AG08396 (cell line): ENCODE data around the gene FHL3.
"Not testable (repeated sequence)": the region's sequence is repeated elsewhere in the genome, so short reads cannot be mapped to it uniquely, and the experiment has no call there.

Experiments used
- DNase-seq: peaks from one replicate; pipeline ENCODE4 v3.0.0; 2012; ENCODE audit warnings: low spot score, mixed read lengths

The FHL3 gene

DNA sequence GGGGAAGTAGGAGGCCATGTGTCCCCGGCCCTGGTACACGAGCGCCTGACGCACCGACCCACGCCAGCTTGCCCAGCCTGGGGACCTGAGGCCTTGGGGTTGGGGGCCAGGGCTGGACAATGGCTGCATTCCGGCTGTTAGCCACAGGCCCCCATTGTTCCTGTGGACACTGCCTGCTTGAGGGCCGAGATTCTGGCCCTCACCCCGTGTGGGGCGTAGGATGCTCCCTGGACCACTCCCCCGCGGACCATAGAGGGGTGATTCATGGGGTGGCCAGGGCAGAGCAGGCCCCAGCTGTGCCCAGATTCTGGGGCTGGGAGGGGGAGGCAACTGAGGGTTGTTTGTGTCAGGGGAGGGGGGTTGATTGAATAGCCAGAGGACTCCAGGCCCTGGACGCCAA lies 29.6 kb upstream of the FHL3 start:
- DNase-seq, result no peak

DNA sequence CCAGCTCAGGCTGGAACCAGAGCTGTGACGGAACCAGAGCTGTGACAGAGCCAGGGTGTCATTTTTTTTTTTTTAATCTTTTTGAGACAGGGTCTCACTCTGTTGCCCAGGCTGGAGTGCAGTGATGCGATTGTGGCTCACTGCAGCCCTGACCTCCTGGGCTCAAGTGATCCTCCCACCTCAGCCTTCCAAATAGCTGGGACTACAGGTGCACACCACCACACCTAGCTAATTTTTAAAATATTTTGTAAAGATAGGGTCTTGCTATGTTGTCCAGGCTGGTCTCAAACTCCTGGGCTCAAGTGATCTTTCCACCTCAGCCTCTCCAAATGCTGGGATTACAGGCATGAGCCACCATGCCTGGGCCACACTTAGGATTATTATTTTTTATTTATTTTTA lies 27.7 kb upstream of the FHL3 start:
- DNase-seq, result not testable (repeated sequence)

- DNase-seq, result no peak
These were observed 26.2 kb upstream of the FHL3 start for GRCh38 chr1:38031513-38031866.

GRCh38 chr1:38030596-38031512 lies 25.5 kb upstream of the FHL3 start:
- DNase-seq, result no peak

DNA sequence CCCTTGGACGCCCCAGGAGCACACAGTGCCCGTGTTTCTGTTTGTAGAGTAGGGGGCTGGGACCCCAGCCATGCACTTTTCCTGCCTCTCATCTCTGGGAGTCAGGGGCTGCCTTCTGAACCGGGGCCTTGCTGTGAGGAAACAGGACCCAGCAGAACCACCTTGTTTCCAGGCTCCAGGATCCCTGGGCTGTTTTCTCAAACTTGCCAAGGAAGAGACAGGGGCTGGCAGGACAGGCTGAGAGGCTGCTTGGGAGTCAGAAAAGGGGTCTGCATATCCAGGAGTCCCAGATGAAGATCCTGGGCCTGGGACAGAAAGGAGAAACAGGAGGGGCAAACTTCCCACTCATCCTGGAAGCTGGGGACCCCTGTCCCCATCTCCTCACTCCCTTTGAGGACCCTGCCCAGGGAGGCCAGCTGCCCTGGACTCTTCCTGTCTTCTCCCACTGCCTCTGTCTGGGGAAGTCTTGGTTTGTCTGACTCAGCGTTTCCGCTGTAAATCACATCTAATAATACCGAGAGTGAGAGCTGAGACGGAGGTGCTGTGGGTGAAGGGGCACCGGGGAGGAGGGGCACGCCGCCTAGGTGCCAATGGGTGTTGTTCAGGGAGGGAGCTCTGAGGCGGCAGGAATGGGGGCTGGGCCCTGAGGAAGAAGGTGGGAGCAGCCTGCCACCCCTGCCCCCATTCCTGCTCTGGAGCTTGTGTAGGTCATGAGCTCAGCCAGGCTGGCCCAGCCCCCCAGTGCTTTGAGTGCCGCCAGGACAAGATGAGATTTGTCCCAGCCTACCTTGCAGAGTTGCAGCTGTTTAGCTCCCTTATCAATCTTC lies 24.6 kb upstream of the FHL3 start:
- DNase-seq, result peak; percentile 69

- no peak for DNase-seq
These were observed 23.9 kb upstream of the FHL3 start for GRCh38 chr1:38029081-38029681.

- DNase-seq, result no peak
These were observed 23.4 kb upstream of the FHL3 start for GRCh38 chr1:38028671-38029070.

DNA sequence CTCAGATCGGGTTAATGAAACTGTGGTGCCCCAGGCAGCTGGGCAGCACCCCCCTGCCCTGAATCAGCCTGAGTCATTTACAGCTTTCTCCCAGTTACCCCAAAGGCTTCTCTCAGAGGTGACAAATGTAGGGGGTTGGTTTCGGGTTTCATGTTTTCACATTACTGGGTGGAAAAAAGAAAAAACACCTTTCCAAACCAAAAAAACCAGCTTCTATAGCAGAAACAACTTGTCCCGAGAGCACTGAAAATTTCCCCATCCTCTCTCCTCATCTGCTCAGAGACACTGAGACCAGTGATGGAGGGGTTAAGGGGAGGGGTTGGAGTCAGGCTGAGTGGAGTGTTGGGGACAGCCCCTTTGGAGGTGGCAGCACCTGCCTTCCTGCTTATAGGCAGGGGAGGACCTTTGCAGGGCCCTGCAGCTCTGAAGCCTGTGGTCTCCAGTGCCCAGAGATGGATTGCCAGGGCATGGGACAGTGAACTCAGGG lies 22.8 kb upstream of the FHL3 start:
- DNase-seq, result no peak

- DNase-seq, result no peak
These were observed 22.1 kb upstream of the FHL3 start for GRCh38 chr1:38027201-38028104.

GRCh38 chr1:38026592-38027200 lies 21.4 kb upstream of the FHL3 start:
- peak; percentile 71 for DNase-seq

GRCh38 chr1:38025664-38026063 lies 20.4 kb upstream of the FHL3 start:
- no peak for DNase-seq

- DNase-seq, result no peak
These were observed 19.9 kb upstream of the FHL3 start for GRCh38 chr1:38025233-38025632.

- DNase-seq, result no peak
These were observed 17.5 kb upstream of the FHL3 start for GRCh38 chr1:38022810-38023209.

GRCh38 chr1:38021969-38022368 lies 16.7 kb upstream of the FHL3 start:
- no peak for DNase-seq

DNA sequence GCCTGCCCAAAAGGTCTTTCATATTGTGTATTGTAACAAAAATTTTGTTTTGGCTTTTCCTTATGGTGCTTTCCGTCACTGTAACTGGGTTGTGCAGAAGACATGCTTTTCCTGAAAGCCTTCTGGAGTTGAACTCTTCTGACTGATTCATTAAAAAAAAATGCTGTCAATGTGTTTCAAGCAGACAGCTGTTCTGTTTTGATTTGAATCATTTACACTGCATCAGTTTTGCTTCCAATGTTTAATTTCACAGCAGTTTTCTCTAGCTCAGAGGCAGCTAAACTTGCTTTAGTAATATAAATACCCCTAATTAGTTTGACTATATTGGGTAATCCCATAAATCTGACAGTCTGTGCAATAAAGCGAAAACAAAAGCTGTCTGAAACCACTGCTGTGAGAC lies 15.1 kb upstream of the FHL3 start:
- DNase-seq, result peak; percentile 16

GRCh38 chr1:38018864-38019343 lies 13.6 kb upstream of the FHL3 start:
- no peak for DNase-seq

GRCh38 chr1:38015978-38016725 lies 10.8 kb upstream of the FHL3 start:
- no peak for DNase-seq

DNA sequence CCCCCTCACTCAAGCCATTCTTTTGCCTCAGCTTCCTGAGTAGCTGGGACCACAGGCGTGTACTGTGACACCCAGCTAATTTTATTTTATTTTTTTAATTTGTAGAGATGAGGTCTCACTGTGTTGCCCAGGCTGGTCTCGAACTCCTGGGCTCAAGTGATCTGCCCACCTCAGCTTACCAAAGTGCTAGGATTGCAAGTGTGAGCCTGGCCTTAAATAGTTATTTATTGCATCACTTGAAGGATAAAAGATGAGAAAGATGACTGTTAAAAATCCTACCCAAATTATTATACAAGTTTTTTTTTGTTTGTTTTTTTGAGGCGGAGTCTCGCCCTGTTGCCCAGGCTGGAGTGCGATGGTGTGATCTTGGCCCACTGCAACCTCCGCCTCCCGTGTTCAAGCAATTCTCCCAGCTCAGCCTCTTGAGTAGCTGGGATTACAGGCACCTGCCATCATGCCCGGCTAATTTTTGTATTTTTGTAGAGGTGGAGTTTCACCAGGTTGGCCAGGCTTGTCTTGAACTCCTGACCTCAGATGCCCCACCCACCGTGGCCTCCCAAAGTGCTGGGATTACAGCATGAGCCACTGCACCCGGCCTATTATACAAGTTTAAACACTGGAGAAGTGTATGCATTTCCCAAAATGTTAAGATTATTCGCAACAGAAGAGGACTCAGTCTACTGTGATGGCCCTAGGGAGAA lies 9.6 kb upstream of the FHL3 start:
- no peak for DNase-seq

DNA sequence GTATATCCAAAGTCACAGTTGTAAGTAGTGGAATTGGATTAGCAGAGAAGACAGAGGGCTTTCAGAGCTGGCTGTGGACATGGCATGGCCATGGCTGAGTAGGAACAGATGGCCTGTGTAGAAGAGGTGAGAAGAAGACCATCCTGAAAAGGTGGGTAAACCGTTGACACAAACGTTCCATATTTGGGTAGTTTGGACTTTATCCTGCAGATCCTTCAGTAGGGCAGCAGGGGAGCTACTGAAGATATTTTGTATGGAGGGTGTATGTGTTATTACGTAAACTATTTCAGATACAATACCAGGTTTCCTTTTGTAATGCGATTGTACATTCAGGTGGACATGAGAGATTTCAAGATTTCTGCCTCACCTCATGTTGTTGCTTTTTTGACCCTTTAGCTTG lies 8.9 kb upstream of the FHL3 start:
- DNase-seq, result no peak

- no peak for DNase-seq
These were observed 7.9 kb upstream of the FHL3 start for GRCh38 chr1:38013227-38013622.
